Activated CD8-positive, alpha-beta T cell treated with anti-CD3 and anti-CD28 coated beads, Interleukin-2, amount 10 ng/mL, durations not matched to agents 7 days and 5 days (primary cell): ENCODE results near the gene CHN2. TPM values are rescaled to one million over a fixed set of nuclear protein-coding genes. Genes with fewer than 3 reads are reported as not detected.
"Not testable (repeated sequence)": the region's sequence is repeated elsewhere in the genome, so short reads cannot be mapped to it uniquely, and the experiment has no call there.

ENCODE experiments used
- ATAC-seq: fragments of 150-1000 bp; cut with Tn5 transposase; one replicate; pipeline ENCODE4 v1.10.0; 2021; ENCODE audit warnings: moderate library complexity
- CTCF ChIA-PET: fragments of 350-600 bp; sonication (Branson Sonifier 250); formaldehyde crosslinking; loops from one replicate; lab custom pipeline; 2021; ENCODE audit warnings: antibody characterized with exemption; lab: Charles Lee
- POLR2A ChIA-PET: fragments of 350-600 bp; sonication (Branson Sonifier 250); formaldehyde crosslinking; loops from one replicate; lab custom pipeline; 2021; ENCODE audit warnings: antibody characterized with exemption; lab: Charles Lee
- DNase-seq: peaks from one replicate; pipeline ENCODE4 v3.0.0-alpha.2; 2020
- H3K27ac Mint-ChIP-seq: one replicate; pipeline ENCODE4 v1.8.0; 2021; ENCODE audit warnings: mild to moderate bottlenecking, mixed read lengths
- H3K27me3 Mint-ChIP-seq: one replicate; pipeline ENCODE4 v1.8.0; 2021; ENCODE audit warnings: low read depth, mixed read lengths
- H3K36me3 Mint-ChIP-seq: one replicate; pipeline ENCODE4 v1.8.0; 2021; ENCODE audit warnings: low read depth, mixed read lengths
- H3K4me1 Mint-ChIP-seq: one replicate; pipeline ENCODE4 v1.8.0; 2021; ENCODE audit warnings: low read depth, mixed read lengths
- H3K4me3 Mint-ChIP-seq: one replicate; pipeline ENCODE4 v1.8.0; 2021; ENCODE audit warnings: mild to moderate bottlenecking, mixed read lengths
- H3K9me3 Mint-ChIP-seq: one replicate; pipeline ENCODE4 v1.8.0; 2022; ENCODE audit warnings: mixed read lengths; ENCODE audit not compliant: insufficient read depth
- total RNA-seq, 2 experiments: library from RNA; stranded (reverse); gene quantifications; one replicate each; pipeline ENCODE4 v1.2.3, GENCODE V29; 2021

The CHN2 gene
- total RNA-seq, 2 experiments from 2014 or later: 8.7 to 9.2 TPM

- H3K4me1 Mint-ChIP-seq: peaks cover 6% of the 10 kb centered on the region
- H3K9me3 Mint-ChIP-seq: no peaks in the 10 kb centered on the region
- no peaks in the 10 kb centered on the region for H3K36me3 Mint-ChIP-seq
- H3K27ac Mint-ChIP-seq: no peak overlapping the region
- CTCF ChIA-PET: no interaction called here
- POLR2A ChIA-PET: no interaction called here
- DNase-seq (no peak), ATAC-seq (no peak)
- H3K27me3 Mint-ChIP-seq: peaks cover 10% of the 10 kb centered on the region
- no peak overlapping the region for H3K4me3 Mint-ChIP-seq
Measured at GRCh38 chr7:29516491-29516890, 321.9 kb downstream of the CHN2 start.

- CTCF ChIA-PET: no interaction called here
- DNase-seq: no peak
- ATAC-seq: no peak
- Mint-ChIP-seq H3K27ac (no peak overlapping the region), H3K4me3 (no peak overlapping the region), H3K27me3 (peaks cover 16% of the 10 kb centered on the region), H3K9me3 (no peaks in the 10 kb centered on the region), H3K36me3 (no peaks in the 10 kb centered on the region), H3K4me1 (no peaks in the 10 kb centered on the region)
- POLR2A ChIA-PET: no interaction called here
Measured at GRCh38 chr7:29518616-29519015, 324.0 kb downstream of the CHN2 start.

GRCh38 chr7:29523728-29524127 is 329.2 kb downstream of the CHN2 start:
- ChIA-PET CTCF (no interaction called here), POLR2A (no interaction called here)
- H3K27me3 Mint-ChIP-seq: peaks cover 19% of the 10 kb centered on the region
- no peak overlapping the region for H3K27ac Mint-ChIP-seq
- no peak for DNase-seq
- no peak overlapping the region for H3K4me3 Mint-ChIP-seq
- no peak for ATAC-seq
- no peaks in the 10 kb centered on the region for H3K4me1 Mint-ChIP-seq
- H3K36me3 Mint-ChIP-seq: no peaks in the 10 kb centered on the region
- no peaks in the 10 kb centered on the region for H3K9me3 Mint-ChIP-seq

- Mint-ChIP-seq H3K9me3 (no peaks in the 10 kb centered on the region), H3K4me1 (no peaks in the 10 kb centered on the region), H3K27ac (no peak overlapping the region), H3K27me3 (peaks cover 13% of the 10 kb centered on the region), H3K4me3 (no peak overlapping the region), H3K36me3 (no peaks in the 10 kb centered on the region)
- ATAC-seq (no peak), DNase-seq (no peak)
- ChIA-PET CTCF (no interaction called here), POLR2A (no interaction called here)
Measured at GRCh38 chr7:29527505-29528108, 333.0 kb downstream of the CHN2 start.

GRCh38 chr7:29528526-29528925 is 334.0 kb downstream of the CHN2 start:
- CTCF ChIA-PET: interaction anchor here (0.8 kb wide), 1 partner anchor 8 kb away, joined by 3 read pairs; no protein-coding TSS in a partner anchor
- DNase-seq, POLR2A ChIA-PET, H3K27ac Mint-ChIP-seq, H3K9me3 Mint-ChIP-seq, H3K27me3 Mint-ChIP-seq, H3K4me1 Mint-ChIP-seq, H3K36me3 Mint-ChIP-seq, H3K4me3 Mint-ChIP-seq, ATAC-seq: not testable (repeated sequence)

Other genes with a start within 250 kb of the CHN2 start
- gene TRIL, start 236.4 kb upstream of the CHN2 start, total RNA-seq: not detected
- not detected for gene CPVL, start 48.2 kb upstream of the CHN2 start, total RNA-seq